Brain microvascular endothelial cell (primary cell): ENCODE results near the gene EXOC7.
A peak's percentile ranks its signal among the peaks of the same experiment; 100 is the strongest.

Experiments used
- DNase-seq: peaks from one replicate; pipeline ENCODE4 v3.0.0-alpha.2; 2020
- H3K27ac ChIP-seq: fragments of 250-450 bp; sonication (Bioruptor Pico); 2 replicates; pipeline ENCODE4 v1.5.1; 2020; ENCODE audit warnings: mild to moderate bottlenecking, moderate library complexity
- H3K27me3 ChIP-seq: fragments of 250-450 bp; sonication (Bioruptor Pico); replicated peaks from 2 replicates; pipeline ENCODE4 v1.5.1; 2020; ENCODE audit warnings: mild to moderate bottlenecking
- H3K36me3 ChIP-seq: fragments of 250-450 bp; sonication (Bioruptor Pico); replicated peaks from 2 replicates; pipeline ENCODE4 v1.5.1; 2020; ENCODE audit warnings: mild to moderate bottlenecking
- H3K4me3 ChIP-seq: 2 replicates; pipeline ENCODE4 v1.5.1; 2011; ENCODE audit warnings: low read depth, mild to moderate bottlenecking, control low read depth, low read length, moderate library complexity
- in situ Hi-C: cut with HindIII; loops from 2 replicates; pipeline ENCODE4 v1.10.0; 2017; ENCODE audit warnings: low sequenced_read_pairs, low pct_ligation_motif_present
- TF ChIP-seq, protein P1 (sequence below): IDR thresholded peaks from 2 replicates; pipeline ENCODE4 v1.5.1; 2011; ENCODE audit warnings: low read depth, mild to moderate bottlenecking, moderate library complexity, low read length, control low read depth, inconsistent platforms; ENCODE audit errors: missing control alignments

The EXOC7 gene

DNA sequence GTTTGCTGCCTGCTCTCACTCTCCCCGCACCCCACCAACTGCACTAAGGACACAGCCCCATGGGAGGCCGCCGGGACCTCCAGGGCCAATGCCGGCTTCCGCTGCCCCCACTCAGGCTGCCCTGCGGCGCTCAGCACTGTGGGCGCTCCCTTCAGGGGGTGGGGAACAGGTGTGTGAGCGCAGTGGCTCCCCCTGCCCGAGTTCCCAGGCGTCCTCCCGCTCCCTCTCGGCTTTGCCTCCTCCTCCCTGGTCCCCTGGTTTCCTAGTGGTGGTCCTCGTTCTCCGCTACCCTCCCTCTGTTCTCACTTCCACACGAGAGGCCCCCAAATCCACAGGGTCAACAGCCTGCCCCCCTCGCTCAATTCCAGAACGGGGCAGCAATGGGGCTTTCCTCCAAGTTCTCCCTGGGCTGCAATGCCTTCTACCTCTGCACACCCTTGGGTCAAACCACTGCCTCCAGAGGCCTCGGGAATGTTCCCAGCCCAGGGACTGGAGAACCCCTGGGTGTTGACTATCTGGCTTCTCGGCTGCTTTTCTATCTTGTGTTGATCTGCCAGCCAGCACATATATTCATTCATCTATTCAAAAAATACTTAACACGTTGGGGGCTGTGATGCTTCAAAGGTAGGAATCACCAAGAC lies 27.6 kb upstream of the EXOC7 start:
- in situ Hi-C loops = no loop called here
- TF ChIP-seq, protein P1, sequence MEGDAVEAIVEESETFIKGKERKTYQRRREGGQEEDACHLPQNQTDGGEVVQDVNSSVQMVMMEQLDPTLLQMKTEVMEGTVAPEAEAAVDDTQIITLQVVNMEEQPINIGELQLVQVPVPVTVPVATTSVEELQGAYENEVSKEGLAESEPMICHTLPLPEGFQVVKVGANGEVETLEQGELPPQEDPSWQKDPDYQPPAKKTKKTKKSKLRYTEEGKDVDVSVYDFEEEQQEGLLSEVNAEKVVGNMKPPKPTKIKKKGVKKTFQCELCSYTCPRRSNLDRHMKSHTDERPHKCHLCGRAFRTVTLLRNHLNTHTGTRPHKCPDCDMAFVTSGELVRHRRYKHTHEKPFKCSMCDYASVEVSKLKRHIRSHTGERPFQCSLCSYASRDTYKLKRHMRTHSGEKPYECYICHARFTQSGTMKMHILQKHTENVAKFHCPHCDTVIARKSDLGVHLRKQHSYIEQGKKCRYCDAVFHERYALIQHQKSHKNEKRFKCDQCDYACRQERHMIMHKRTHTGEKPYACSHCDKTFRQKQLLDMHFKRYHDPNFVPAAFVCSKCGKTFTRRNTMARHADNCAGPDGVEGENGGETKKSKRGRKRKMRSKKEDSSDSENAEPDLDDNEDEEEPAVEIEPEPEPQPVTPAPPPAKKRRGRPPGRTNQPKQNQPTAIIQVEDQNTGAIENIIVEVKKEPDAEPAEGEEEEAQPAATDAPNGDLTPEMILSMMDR = no peak
- H3K36me3 ChIP-seq = no peaks in the 10 kb centered on the region
- DNase-seq = no peak
- H3K4me3 ChIP-seq = no peak overlapping the region
- H3K27me3 ChIP-seq = peaks cover 51% of the 10 kb centered on the region
- no peak overlapping the region for H3K27ac ChIP-seq

DNA sequence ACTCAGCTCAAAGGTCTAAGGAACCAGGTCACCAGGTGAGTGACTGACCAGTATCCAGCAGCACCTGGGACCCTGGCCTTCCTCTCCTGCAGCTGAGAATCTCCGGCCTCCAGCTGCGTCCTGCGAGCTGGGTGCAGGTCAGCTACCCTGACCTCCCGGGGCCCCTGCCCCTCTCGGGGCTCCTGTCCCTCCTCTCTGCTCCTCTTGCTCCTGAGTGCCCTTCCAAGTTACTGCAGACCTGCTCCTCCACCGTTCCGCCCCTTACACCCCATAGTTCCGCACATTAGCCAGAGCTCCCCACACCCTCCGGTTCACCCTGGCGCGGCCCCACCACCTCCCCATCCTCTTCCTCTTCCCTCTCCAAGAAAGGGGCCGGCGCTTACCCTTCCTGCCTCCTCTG lies 26.9 kb upstream of the EXOC7 start:
- no peak overlapping the region for H3K27ac ChIP-seq
- in situ Hi-C loops = no loop called here
- no peak for DNase-seq
- TF ChIP-seq, protein P1 = no peak
- no peak overlapping the region for H3K4me3 ChIP-seq
- H3K27me3 ChIP-seq = peaks cover 45% of the 10 kb centered on the region
- H3K36me3 ChIP-seq = no peaks in the 10 kb centered on the region

DNA sequence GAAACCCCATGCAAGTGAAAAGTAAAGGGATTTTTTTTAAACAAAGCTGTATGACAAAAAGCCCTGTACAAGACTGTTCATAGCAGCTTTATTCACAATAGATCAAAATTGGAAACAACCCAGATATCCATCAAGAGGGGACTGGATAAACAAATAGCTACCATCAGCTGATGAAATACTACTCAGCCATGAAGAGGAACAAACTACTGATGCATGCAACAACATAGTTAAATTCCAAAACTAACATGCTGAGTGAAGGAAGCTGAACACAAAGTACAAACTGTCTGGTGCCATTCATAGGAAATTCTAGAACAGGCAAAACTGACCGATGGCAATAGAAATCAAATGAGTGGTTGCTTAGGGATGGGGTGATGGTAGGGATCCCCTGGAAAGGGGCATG lies 22.3 kb upstream of the EXOC7 start:
- Histone ChIP-seq H3K36me3 (no peaks in the 10 kb centered on the region), H3K27ac (no peak overlapping the region), H3K27me3 (peaks cover 7% of the 10 kb centered on the region), H3K4me3 (no peak overlapping the region)
- no peak for DNase-seq
- TF ChIP-seq, protein P1 = no peak
- in situ Hi-C loops = no loop called here

DNA sequence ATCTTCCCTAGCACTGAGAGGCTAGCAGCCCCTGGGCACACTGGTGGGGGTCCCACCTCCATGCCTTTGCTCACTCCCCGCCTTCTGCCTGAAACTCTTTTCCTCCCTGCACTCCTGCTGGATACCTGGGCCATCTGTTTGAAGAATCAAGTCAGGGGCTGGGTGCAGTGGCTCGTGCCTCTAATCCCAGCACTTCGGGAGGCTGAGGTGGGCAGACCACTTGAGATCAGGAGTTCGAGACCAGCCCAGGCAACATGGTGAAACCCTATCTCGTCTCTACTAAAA lies 21.7 kb upstream of the EXOC7 start:
- peaks cover 1% of the 10 kb centered on the region for H3K27me3 ChIP-seq
- in situ Hi-C loops = no loop called here
- DNase-seq = no peak
- H3K27ac ChIP-seq = no peak overlapping the region
- TF ChIP-seq, protein P1 = no peak
- H3K4me3 ChIP-seq = no peak overlapping the region
- no peaks in the 10 kb centered on the region for H3K36me3 ChIP-seq

DNA sequence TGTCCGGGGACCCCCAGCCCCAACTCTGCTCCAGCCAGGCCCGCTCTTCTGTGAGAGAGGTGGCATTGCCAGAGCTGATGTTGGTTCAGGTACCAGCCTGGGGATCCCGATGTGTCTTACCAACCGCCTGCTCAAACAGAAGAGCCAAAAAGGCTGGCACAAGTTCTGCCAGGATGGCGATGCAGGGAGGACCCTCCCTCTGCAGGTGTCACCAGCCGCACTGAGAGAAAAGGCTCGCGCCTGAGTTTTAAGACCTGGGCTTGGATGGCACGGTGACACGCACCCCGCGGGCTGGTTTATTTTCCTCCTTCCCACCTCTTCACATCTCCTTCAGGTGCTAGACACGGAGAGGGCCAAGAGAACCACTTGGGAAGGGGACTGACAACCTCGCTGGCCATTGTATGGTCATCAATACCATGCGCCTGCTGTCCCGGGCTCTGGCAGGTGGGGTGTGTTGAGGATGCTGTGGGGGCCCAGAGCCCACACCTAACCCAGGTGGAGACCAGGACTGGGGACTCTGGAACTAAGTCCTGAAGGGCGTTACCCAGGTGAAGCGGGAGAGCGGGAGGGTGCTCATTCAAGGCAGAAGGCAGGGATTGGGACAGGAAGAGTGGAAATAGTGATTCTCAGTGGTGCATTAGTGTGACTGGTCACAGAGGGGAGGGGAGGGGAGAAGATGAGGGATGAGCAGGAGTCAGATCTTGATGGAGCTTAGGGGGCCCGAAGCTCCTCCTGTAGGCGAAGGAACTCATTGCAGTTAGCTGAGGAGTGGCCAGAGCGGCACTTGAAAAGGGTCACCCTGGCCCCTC lies 21.2 kb upstream of the EXOC7 start:
- Histone ChIP-seq H3K27ac (no peak overlapping the region), H3K36me3 (no peaks in the 10 kb centered on the region), H3K27me3 (no peaks in the 10 kb centered on the region), H3K4me3 (no peak overlapping the region)
- DNase-seq = no peak
- TF ChIP-seq, protein P1 = peak; percentile 59
- in situ Hi-C loops = no loop called here
